H1 (cell line): Measurements from ENCODE around the gene LPP. TPM values are rescaled to one million over a fixed set of nuclear protein-coding genes. Genes with fewer than 3 reads are reported as not detected.

ENCODE experiments used
- CTCF ChIA-PET: fragments of 300-600 bp; sonication (Branson Sonifier 250); formaldehyde crosslinking; loops from one replicate; lab custom pipeline; 2021; ENCODE audit not compliant: partially characterized antibody; lab: Charles Lee
- POLR2A ChIA-PET: fragments of 300-600 bp; sonication (Branson Sonifier 250); formaldehyde crosslinking; loops from one replicate; lab custom pipeline; 2021; ENCODE audit warnings: inconsistent platforms; ENCODE audit not compliant: partially characterized antibody; lab: Charles Lee
- DNase-seq, 2 experiments: peaks; one replicate each; pipeline versions ENCODE4 v3.0.0 to v3.0.0-alpha.2; 2010 to 2022; ENCODE audit warnings: low spot score in 2 of 2, low read depth in 1 of 2, mixed read lengths in 1 of 2
- FAIRE-seq: peaks from 2 replicates; lab custom pipeline; 2011; peaks lifted over from hg19 to GRCh38; lab: Jason Lieb, UNC
- H2AFZ ChIP-seq: 2 replicates; pipeline ENCODE4 v1.8.1; 2012; ENCODE audit warnings: low read length, inconsistent platforms
- H2AK5ac ChIP-seq: 2 replicates; pipeline ENCODE4 v1.6.1; 2013; ENCODE audit warnings: low read depth, low read length
- H2BK120ac ChIP-seq: replicated peaks from 2 replicates; pipeline ENCODE3; 2013; ENCODE audit warnings: low read depth, low read length, inconsistent platforms
- H2BK12ac ChIP-seq: 2 replicates; pipeline ENCODE4 v1.6.1; 2013; ENCODE audit warnings: low read depth, low read length
- H2BK15ac ChIP-seq: 2 replicates; pipeline ENCODE4 v1.6.1; 2013; ENCODE audit warnings: low read length
- H2BK20ac ChIP-seq: 2 replicates; pipeline ENCODE4 v1.6.1; 2013; ENCODE audit warnings: low read length
- H2BK5ac ChIP-seq: 2 replicates; pipeline ENCODE4 v1.6.1; 2013; ENCODE audit warnings: low read depth, low read length
- H3K14ac ChIP-seq: 2 replicates; pipeline ENCODE4 v1.6.1; 2013; ENCODE audit warnings: inconsistent platforms; ENCODE audit not compliant: insufficient read length
- H3K18ac ChIP-seq: 2 replicates; pipeline ENCODE4 v1.6.1; 2013; ENCODE audit warnings: low read length; ENCODE audit errors: extremely low read depth
- H3K23ac ChIP-seq: 2 replicates; pipeline ENCODE4 v1.6.1; 2013; ENCODE audit warnings: inconsistent platforms; ENCODE audit not compliant: insufficient read length
- H3K23me2 ChIP-seq: 2 replicates; pipeline ENCODE4 v1.6.1; 2013; ENCODE audit warnings: low read depth, low read length
- H3K27ac ChIP-seq: 2 replicates; pipeline ENCODE4 v1.6.1; 2011; ENCODE audit warnings: low read depth, low read length, inconsistent platforms
- H3K27me3 ChIP-seq, 4 experiments: replicated peaks in 1 of 4; 1 replicate in 1 of 4; 2 replicates in 3 of 4; pipeline versions ENCODE4 v1.6.1 to v1.8.1; 2011 to 2013; ENCODE audit warnings: low read length in 3 of 4, mild to moderate bottlenecking in 3 of 4, inconsistent platforms in 2 of 4, mixed read lengths in 2 of 4, moderate library complexity in 1 of 4; ENCODE audit not compliant: control insufficient read depth in 3 of 4, insufficient read depth in 3 of 4; ENCODE audit errors: extremely low read depth in 1 of 4
- H3K36me3 ChIP-seq, 4 experiments: 2 replicates each; pipeline versions ENCODE4 v1.6.1 to v1.8.1; 2011 to 2013; ENCODE audit warnings: mild to moderate bottlenecking in 4 of 4, low read length in 3 of 4, moderate library complexity in 2 of 4, control low read depth in 1 of 4, inconsistent platforms in 1 of 4; ENCODE audit not compliant: insufficient read depth in 4 of 4, control insufficient read depth in 2 of 4
- H3K4ac ChIP-seq: replicated peaks from 2 replicates; pipeline ENCODE3; 2013; ENCODE audit warnings: low read length, low read depth, mixed read lengths, inconsistent platforms; ENCODE audit not compliant: insufficient read length
- H3K4me1 ChIP-seq, 4 experiments: replicated peaks in 1 of 4; 1 replicate in 1 of 4; 2 replicates in 3 of 4; pipeline versions ENCODE4 v1.6.1 to v1.8.1; 2011 to 2013; ENCODE audit warnings: low read length in 3 of 4, inconsistent platforms in 2 of 4, mixed read lengths in 1 of 4; ENCODE audit not compliant: insufficient read depth in 4 of 4, control insufficient read depth in 3 of 4
- H3K4me2 ChIP-seq, 2 experiments: 2 replicates each; pipeline versions ENCODE4 v1.6.1 to v1.8.1; 2011 to 2013; ENCODE audit warnings: low read depth in 2 of 2, low read length in 2 of 2, control low read depth in 1 of 2, inconsistent platforms in 1 of 2, mild to moderate bottlenecking in 1 of 2; ENCODE audit not compliant: insufficient read depth in 1 of 2
- H3K4me3 ChIP-seq, 4 experiments: fragments of 200-600, 300-600 bp in 1 of 4; sonication (generic), shearing (Covaris generic), sonication (Bioruptor Twin) in 1 of 4; 2 replicates each; pipeline versions ENCODE4 v1.5.1 to v1.8.1; 2011 to 2016; ENCODE audit warnings: low read length in 4 of 4, low read depth in 3 of 4, control low read depth in 2 of 4, inconsistent platforms in 2 of 4, mild to moderate bottlenecking in 2 of 4, mixed read lengths in 1 of 4, moderate library complexity in 1 of 4; ENCODE audit not compliant: insufficient read depth in 2 of 4; ENCODE audit errors: extremely low read depth in 1 of 4
- H3K56ac ChIP-seq: replicated peaks from 2 replicates; pipeline ENCODE3; 2013; ENCODE audit warnings: low read depth, mild to moderate bottlenecking, mixed read lengths, low read length, inconsistent platforms; ENCODE audit not compliant: insufficient read length
- H3K79me1 ChIP-seq: 2 replicates; pipeline ENCODE4 v1.6.1; 2013; ENCODE audit warnings: low read depth, low read length, control low read depth
- H3K79me2 ChIP-seq, 2 experiments: 2 replicates each; pipeline versions ENCODE4 v1.6.1 to v1.8.1; 2012 to 2013; ENCODE audit warnings: low read length in 2 of 2, mild to moderate bottlenecking in 2 of 2, inconsistent platforms in 1 of 2; ENCODE audit not compliant: insufficient read depth in 2 of 2, control insufficient read depth in 1 of 2
- H3K9ac ChIP-seq, 4 experiments: replicated peaks in 1 of 4; 1 replicate in 1 of 4; 2 replicates in 3 of 4; pipeline versions ENCODE4 v1.6.1 to v1.8.1; 2011 to 2013; ENCODE audit warnings: low read depth in 3 of 4, low read length in 3 of 4, control low read depth in 2 of 4, mild to moderate bottlenecking in 2 of 4, moderate library complexity in 2 of 4, inconsistent platforms in 1 of 4; ENCODE audit errors: extremely low read depth in 1 of 4
- H3K9me3 ChIP-seq, 2 experiments: 2 replicates each; pipeline versions ENCODE4 v1.6.1 to v1.8.1; 2012 to 2013; ENCODE audit warnings: mild to moderate bottlenecking in 2 of 2, moderate library complexity in 2 of 2, control low read depth in 1 of 2, inconsistent platforms in 1 of 2, low read depth in 1 of 2, low read length in 1 of 2, mixed read lengths in 1 of 2; ENCODE audit not compliant: insufficient read depth in 2 of 2
- H4K20me1 ChIP-seq, 2 experiments: replicated peaks in 1 of 2; 2 replicates each; pipeline versions ENCODE3 to v1.8.1; 2011 to 2013; ENCODE audit warnings: inconsistent platforms in 2 of 2, low read length in 2 of 2, mild to moderate bottlenecking in 1 of 2; ENCODE audit not compliant: insufficient read depth in 2 of 2, control insufficient read depth in 1 of 2
- H4K5ac ChIP-seq: 2 replicates; pipeline ENCODE4 v1.6.1; 2013; ENCODE audit warnings: low read length, low read depth, mixed read lengths, inconsistent platforms; ENCODE audit not compliant: insufficient read length
- H4K8ac ChIP-seq: 2 replicates; pipeline ENCODE4 v1.8.0; 2013; ENCODE audit warnings: mild to moderate bottlenecking, moderate library complexity, low read length, inconsistent platforms; ENCODE audit not compliant: insufficient read depth; ENCODE audit errors: extremely low read depth
- H4K91ac ChIP-seq: replicated peaks from 2 replicates; pipeline ENCODE3; 2013; ENCODE audit warnings: low read length, mixed read lengths, inconsistent platforms; ENCODE audit not compliant: insufficient read length
- SAP30 ChIP-seq: fragments of 300-600 bp; sonication (generic); IDR thresholded peaks from 2 replicates; pipeline ENCODE4 v1.7.1; 2012; ENCODE audit warnings: low read length, moderate library complexity, mild to moderate bottlenecking, inconsistent platforms; ENCODE audit not compliant: insufficient read depth, insufficient replicate concordance
- SIRT6 ChIP-seq: IDR thresholded peaks from one replicate; pipeline ENCODE4 v1.7.1; 2012; ENCODE audit warnings: low read length, inconsistent platforms
- WGBS, 2 experiments: shearing (Covaris generic) in 1 of 2; methylation state at CpG; one replicate each; pipeline versions ENCODE4 v1.1.6 to v1.1.7; 2013 to 2015; ENCODE audit warnings: low lambda C conversion rate in 2 of 2, mixed read lengths in 2 of 2, inconsistent platforms in 1 of 2, low coverage in 1 of 2, missing lambda C conversion rate in 1 of 2; ENCODE audit not compliant: insufficient replicate concordance in 2 of 2, insufficient coverage in 1 of 2, insufficient read length in 1 of 2; ENCODE audit errors: extremely low coverage in 1 of 2, missing lambda C conversion rate in 1 of 2; 5-methylcytosine and 5-hydroxymethylcytosine counted together
- polyA plus RNA-seq, 7 experiments: library from polyadenylated mRNA; depleted of rRNA in 3 of 7; stranded (reverse) in 5 of 7; unstranded in 2 of 7; fragments of >200 nt in 5 of 7; fragments of 200-250 nt in 2 of 7; gene quantifications; 1 replicate in 5 of 7; 2 replicates in 1 of 7; 4 replicates in 1 of 7; pipeline versions ENCODE4 v1.2.1 to v1.2.3, GENCODE V29; 2011 to 2013; ENCODE audit warnings: missing spikeins in 2 of 7, mixed read lengths in 2 of 7
- total RNA-seq: library from RNA; stranded (reverse); fragmentation: NEBNext Ultra II Directional; extraction: Animal tissue kit (Norgen Biotek cat#: 25700); gene quantifications from 2 replicates; pipeline ENCODE4 v1.2.1, GENCODE V29; 2021

LPP gene
- total and polyA plus RNA-seq, 2 of the 8 experiments (the other 6 are each of a cell fraction or from before 2014, with no cell fraction given): 10.0 to 53.3 TPM

- Histone ChIP-seq H2BK5ac (no peak overlapping the region), H2AFZ (no peak overlapping the region), H2BK15ac (no peak overlapping the region), H3K9me3 (no peaks in the 10 kb centered on the region), H3K23ac (no peak overlapping the region), H2BK12ac (no peak overlapping the region), H4K20me1 (no peaks in the 10 kb centered on the region), H3K79me2 (no peaks in the 10 kb centered on the region), H2AK5ac (no peak overlapping the region), H4K8ac (no peak overlapping the region), H3K23me2 (no peaks in the 10 kb centered on the region; the same call in 1 of the 2 replicates), H2BK120ac (no peak overlapping the region), H3K4ac (no peak overlapping the region), H2BK20ac (no peak overlapping the region), H3K56ac (no peak overlapping the region), H3K4me2 (no peak overlapping the region), H3K4me1 (no peaks in the 10 kb centered on the region), H3K14ac (no peak overlapping the region), H3K27me3 (no peaks in the 10 kb centered on the region), H3K27ac (no peak overlapping the region), H3K79me1 (no peaks in the 10 kb centered on the region), H3K18ac (no peak overlapping the region), H4K91ac (no peak overlapping the region), H3K4me3 (no peak overlapping the region), H3K36me3 (no peaks in the 10 kb centered on the region; a peak in 1 of 8 replicates), H3K9ac (no peak overlapping the region)
- FAIRE-seq (no peak), DNase-seq (no peak)
- CTCF ChIA-PET: no interaction called here
- WGBS, 2 experiments: 98% methylated on average over 3 of the region's 3 CpGs; no CpG with 5 or more reads in 1 of the 2 experiments
- no peak for TF ChIP-seq SAP30
- TF ChIP-seq SIRT6: no peak
- TF ChIP-seq, all 59 proteins: peak for 0
- POLR2A ChIA-PET: no interaction called here
- H4K5ac ChIP-seq: no peak overlapping the region
Observed at GRCh38 chr3:188468662-188469061, 314.7 kb downstream of the LPP start.
